Transverse colon (tissue), 4 donors: ENCODE measurements around the gene GNA12.

ENCODE experiments used
- CTCF ChIP-seq, 5 experiments: fragments of 200-600 bp in 3 of 5; fragments of 450-650 bp in 2 of 5; sonication (generic) in 3 of 5; IDR thresholded peaks; 1 replicate in 2 of 5; 2 replicates in 3 of 5; pipeline ENCODE4 v1.5.1; 2016 to 2017; ENCODE audit warnings: antibody characterized with exemption in 5 of 5, inconsistent platforms in 3 of 5, mild to moderate bottlenecking in 2 of 5, moderate library complexity in 1 of 5
- POLR2A ChIP-seq: fragments of 450-650 bp; IDR thresholded peaks from one replicate; pipeline ENCODE4 v1.6.1; 2016; ENCODE audit warnings: antibody characterized with exemption, mild to moderate bottlenecking, moderate library complexity
- POLR2AphosphoS5 ChIP-seq, 3 donors: sonication (generic); formaldehyde crosslinking; IDR thresholded peaks; one replicate each; pipeline ENCODE4 v1.6.1; 2016; ENCODE audit warnings: antibody characterized with exemption in 3 of 3

GRCh38 chr7:2716906-2717292 is 127.2 kb downstream of the GNA12 start:
- no peak for TF ChIP-seq CTCF (IDR thresholded peaks at IDR 0.05)
- no peak for TF ChIP-seq POLR2AphosphoS5 (IDR thresholded peaks at IDR 0.05)
- TF ChIP-seq POLR2A = no peak
